HUES48 (cell line): Measurements from ENCODE around the gene ZBTB20.

Experiments used
- H3K27ac ChIP-seq: one replicate; pipeline ENCODE4 v1.7.0; 2013; ENCODE audit warnings: low read depth, low read length, inconsistent platforms
- H3K27me3 ChIP-seq: 2 replicates; pipeline ENCODE4 v1.6.1; 2013; ENCODE audit warnings: mild to moderate bottlenecking, low read length; ENCODE audit not compliant: control insufficient read depth, insufficient read depth
- H3K36me3 ChIP-seq: 2 replicates; pipeline ENCODE4 v1.6.1; 2013; ENCODE audit warnings: low read length; ENCODE audit not compliant: control insufficient read depth, insufficient read depth
- H3K4me1 ChIP-seq: 2 replicates; pipeline ENCODE4 v1.6.1; 2013; ENCODE audit warnings: mild to moderate bottlenecking, low read length; ENCODE audit not compliant: control insufficient read depth, insufficient read depth
- H3K4me3 ChIP-seq: 2 replicates; pipeline ENCODE4 v1.5.1; 2013; ENCODE audit warnings: mild to moderate bottlenecking, low read depth, low read length
- H3K9ac ChIP-seq: 2 replicates; pipeline ENCODE4 v1.6.1; 2013; ENCODE audit warnings: mild to moderate bottlenecking, low read depth, low read length, moderate library complexity
- H3K9me3 ChIP-seq: 2 replicates; pipeline ENCODE4 v1.6.1; 2013; ENCODE audit warnings: low read length; ENCODE audit not compliant: control insufficient read depth, insufficient read depth

The ZBTB20 gene

GRCh38 chr3:115086344-115086743 is 60.7 kb downstream of the ZBTB20 start:
- Histone ChIP-seq H3K9ac (no peak overlapping the region), H3K4me1 (peaks cover 20% of the 10 kb centered on the region), H3K27ac (no peak overlapping the region), H3K4me3 (no peak overlapping the region), H3K27me3 (no peaks in the 10 kb centered on the region), H3K36me3 (no peaks in the 10 kb centered on the region), H3K9me3 (no peaks in the 10 kb centered on the region)

- H3K4me3 ChIP-seq, result no peak overlapping the region
- no peaks in the 10 kb centered on the region for H3K36me3 ChIP-seq
- no peaks in the 10 kb centered on the region for H3K27me3 ChIP-seq
- no peak overlapping the region for H3K9ac ChIP-seq
- H3K9me3 ChIP-seq, result no peaks in the 10 kb centered on the region
- H3K27ac ChIP-seq, result no peak overlapping the region
- H3K4me1 ChIP-seq, result peaks cover 20% of the 10 kb centered on the region
Measured at GRCh38 chr3:115085197-115085865, 61.8 kb downstream of the ZBTB20 start.

- Histone ChIP-seq H3K27ac (no peak overlapping the region), H3K9me3 (no peaks in the 10 kb centered on the region)
Measured at GRCh38 chr3:115084686-115085085, 62.4 kb downstream of the ZBTB20 start.

GRCh38 chr3:115082260-115082659 is 64.8 kb downstream of the ZBTB20 start:
- Histone ChIP-seq H3K27me3 (no peaks in the 10 kb centered on the region), H3K27ac (no peak overlapping the region), H3K4me1 (peaks cover 3% of the 10 kb centered on the region; the same call in 1 of the 2 replicates), H3K9ac (no peak overlapping the region), H3K9me3 (no peaks in the 10 kb centered on the region), H3K36me3 (no peaks in the 10 kb centered on the region), H3K4me3 (no peak overlapping the region)

More at GRCh38 chr3:115084686-115085085, 62.4 kb downstream of the ZBTB20 start:
- no peaks in the 10 kb centered on the region for H3K36me3 ChIP-seq
- H3K4me3 ChIP-seq, result no peak overlapping the region
- no peak overlapping the region for H3K9ac ChIP-seq
- no peaks in the 10 kb centered on the region for H3K27me3 ChIP-seq
- H3K4me1 ChIP-seq, result peaks cover 20% of the 10 kb centered on the region

- Histone ChIP-seq H3K36me3 (no peaks in the 10 kb centered on the region), H3K4me3 (no peak overlapping the region), H3K27me3 (no peaks in the 10 kb centered on the region), H3K9ac (no peak overlapping the region), H3K27ac (no peak overlapping the region), H3K9me3 (no peaks in the 10 kb centered on the region), H3K4me1 (peaks cover 3% of the 10 kb centered on the region; the same call in 1 of the 2 replicates)
Measured at GRCh38 chr3:115081444-115081843, 65.6 kb downstream of the ZBTB20 start.

DNA sequence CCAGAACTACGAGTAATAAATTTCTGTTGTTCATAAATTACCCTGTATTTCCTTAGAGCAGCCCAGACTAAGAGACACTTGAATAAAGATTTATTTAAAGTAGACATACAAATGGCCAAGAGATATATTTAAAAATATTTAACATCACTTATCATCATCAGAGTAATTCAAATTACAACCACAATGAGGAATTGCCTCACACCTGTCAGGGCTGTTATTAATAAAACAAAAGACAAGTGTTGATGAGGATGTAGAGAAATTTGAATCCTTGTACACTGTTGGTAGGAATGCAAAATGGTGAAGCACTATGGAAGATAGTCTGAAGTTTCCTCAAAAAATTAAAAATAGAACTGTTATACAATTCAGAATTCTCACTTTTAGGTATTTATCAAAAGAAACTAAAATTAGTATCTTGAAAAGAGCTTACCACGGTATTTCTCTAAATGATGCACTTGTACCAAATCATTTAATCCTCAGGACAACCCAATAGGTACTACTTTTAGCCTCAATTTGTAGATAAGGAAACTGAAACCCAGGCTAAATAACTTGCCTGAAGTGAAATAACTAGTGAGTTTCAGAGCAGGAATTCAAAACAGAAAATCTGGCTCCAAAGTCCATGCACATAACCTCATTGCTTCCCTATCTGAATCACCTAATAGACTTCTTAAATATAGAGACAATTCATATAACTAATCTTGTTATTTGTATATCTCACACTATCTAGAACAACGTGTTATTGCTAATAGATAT is 69.4 kb downstream of the ZBTB20 start:
- Histone ChIP-seq H3K36me3 (no peaks in the 10 kb centered on the region), H3K27ac (no peak overlapping the region)

DNA sequence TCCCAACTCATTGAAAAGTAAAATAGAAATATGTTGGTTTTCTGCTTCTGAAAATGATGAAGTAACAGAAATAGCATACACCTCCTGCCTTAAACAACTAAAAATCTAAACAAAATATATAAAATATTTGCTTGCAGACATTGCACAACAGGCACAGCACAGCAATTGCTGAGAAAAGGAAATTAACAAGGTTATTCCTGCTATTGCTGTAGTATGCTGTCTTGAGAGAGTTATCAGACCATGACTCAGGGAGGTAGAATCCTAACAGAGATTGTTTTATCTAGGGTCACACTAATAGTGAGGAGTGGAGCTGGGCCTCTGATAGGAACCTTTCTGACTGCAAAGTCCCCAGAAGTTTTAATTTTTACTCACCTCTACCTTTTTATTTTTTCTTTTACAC is 72.6 kb downstream of the ZBTB20 start:
- Histone ChIP-seq H3K9me3 (no peaks in the 10 kb centered on the region), H3K4me1 (no peaks in the 10 kb centered on the region), H3K4me3 (no peak overlapping the region), H3K36me3 (no peaks in the 10 kb centered on the region), H3K9ac (no peak overlapping the region), H3K27ac (no peak overlapping the region), H3K27me3 (no peaks in the 10 kb centered on the region)

More for the DNA sequence above, 69.4 kb downstream of the ZBTB20 start:
- H3K4me1 ChIP-seq, result no peaks in the 10 kb centered on the region
- H3K9me3 ChIP-seq, result no peaks in the 10 kb centered on the region
- H3K27me3 ChIP-seq, result no peaks in the 10 kb centered on the region
- no peak overlapping the region for H3K4me3 ChIP-seq
- no peak overlapping the region for H3K9ac ChIP-seq

GRCh38 chr3:115072265-115073021 is 74.6 kb downstream of the ZBTB20 start:
- Histone ChIP-seq H3K9ac (no peak overlapping the region), H3K4me3 (no peak overlapping the region), H3K27ac (no peak overlapping the region), H3K4me1 (no peaks in the 10 kb centered on the region), H3K27me3 (no peaks in the 10 kb centered on the region), H3K9me3 (no peaks in the 10 kb centered on the region), H3K36me3 (no peaks in the 10 kb centered on the region)

- no peaks in the 10 kb centered on the region for H3K27me3 ChIP-seq
- no peaks in the 10 kb centered on the region for H3K36me3 ChIP-seq
- no peaks in the 10 kb centered on the region for H3K4me1 ChIP-seq
- no peak overlapping the region for H3K27ac ChIP-seq
- no peak overlapping the region for H3K9ac ChIP-seq
- H3K9me3 ChIP-seq, result no peaks in the 10 kb centered on the region
- no peak overlapping the region for H3K4me3 ChIP-seq
Measured at GRCh38 chr3:115071601-115072000, 75.5 kb downstream of the ZBTB20 start.

DNA sequence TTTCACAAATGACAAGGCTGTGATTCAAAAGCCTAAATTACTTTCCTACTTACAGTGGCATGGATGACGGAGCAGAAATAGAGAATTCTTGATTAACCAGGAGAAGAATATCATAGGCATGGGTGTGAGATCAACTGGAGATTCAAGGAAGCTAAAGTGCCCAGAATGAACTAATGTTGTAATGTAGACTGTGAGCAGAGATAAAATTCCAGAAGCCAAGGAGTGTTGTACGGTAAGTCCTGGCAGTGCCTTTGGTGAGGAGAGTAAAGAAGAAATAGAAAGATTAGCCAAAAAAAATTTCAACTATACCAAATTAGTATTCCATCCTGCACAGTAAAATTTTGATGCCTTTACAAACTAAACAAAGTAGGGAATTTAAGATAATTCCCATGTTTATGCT is 75.9 kb downstream of the ZBTB20 start:
- H3K36me3 ChIP-seq, result no peaks in the 10 kb centered on the region
- no peak overlapping the region for H3K4me3 ChIP-seq
- H3K27ac ChIP-seq, result no peak overlapping the region
- H3K4me1 ChIP-seq, result no peaks in the 10 kb centered on the region
- no peak overlapping the region for H3K9ac ChIP-seq
- H3K9me3 ChIP-seq, result no peaks in the 10 kb centered on the region
- H3K27me3 ChIP-seq, result no peaks in the 10 kb centered on the region

DNA sequence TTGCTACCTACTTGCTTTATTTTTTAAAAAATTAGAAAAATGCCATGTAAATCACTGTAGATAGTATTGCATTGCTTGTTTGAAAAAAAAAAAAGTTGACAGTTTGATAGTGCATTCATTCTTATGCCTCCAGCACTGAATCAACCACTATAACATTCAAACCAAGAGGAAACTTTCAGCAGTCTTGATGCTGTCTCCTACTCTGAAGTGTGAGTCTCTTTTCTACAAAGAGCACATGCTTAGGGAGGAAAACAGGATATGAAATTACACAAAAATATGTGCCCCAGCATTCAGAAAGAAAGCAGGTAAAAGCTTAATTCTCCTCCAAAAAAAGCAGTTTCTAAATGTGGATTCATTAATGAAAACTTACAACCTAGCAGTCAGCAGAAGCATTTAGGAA is 78.3 kb downstream of the ZBTB20 start:
- Histone ChIP-seq H3K4me1 (no peaks in the 10 kb centered on the region), H3K27ac (no peak overlapping the region), H3K9ac (no peak overlapping the region), H3K27me3 (no peaks in the 10 kb centered on the region), H3K4me3 (no peak overlapping the region), H3K9me3 (no peaks in the 10 kb centered on the region), H3K36me3 (no peaks in the 10 kb centered on the region)
